Activated CD4-positive, alpha-beta T cell treated with anti-CD3 and anti-CD28 coated beads for 24 hours (primary cell): Measurements from ENCODE around the gene FCHSD2.
"Not testable (repeated sequence)": the region's sequence is repeated elsewhere in the genome, so short reads cannot be mapped to it uniquely, and the experiment has no call there.

Source experiments
- DNase-seq, 2 donors: peaks; one replicate each; pipeline ENCODE4 v3.0.0-alpha.2; 2020; ENCODE audit warnings: low read depth in 2 of 2

FCHSD2 gene

DNA sequence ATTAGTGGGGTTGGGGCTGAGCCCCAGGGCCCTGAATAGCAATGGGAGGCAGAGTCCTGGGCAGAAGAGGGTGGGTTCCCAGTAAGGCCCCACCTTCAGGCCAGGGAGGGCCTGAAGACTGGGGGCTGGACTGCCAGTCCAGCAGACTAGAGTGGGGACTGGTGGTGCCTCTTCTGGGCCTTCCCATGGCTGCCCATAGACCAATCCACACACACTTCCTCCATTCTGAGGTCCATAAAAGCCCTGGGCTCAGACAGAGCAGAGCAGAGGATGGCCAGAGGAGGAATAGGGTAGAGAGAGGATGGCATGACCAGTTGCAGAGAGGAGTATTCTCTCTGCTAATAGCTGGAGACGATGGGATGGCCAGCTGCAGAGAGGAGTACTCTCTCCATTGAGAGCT is 216.0 kb downstream of the FCHSD2 start:
- no peak for DNase-seq

DNA sequence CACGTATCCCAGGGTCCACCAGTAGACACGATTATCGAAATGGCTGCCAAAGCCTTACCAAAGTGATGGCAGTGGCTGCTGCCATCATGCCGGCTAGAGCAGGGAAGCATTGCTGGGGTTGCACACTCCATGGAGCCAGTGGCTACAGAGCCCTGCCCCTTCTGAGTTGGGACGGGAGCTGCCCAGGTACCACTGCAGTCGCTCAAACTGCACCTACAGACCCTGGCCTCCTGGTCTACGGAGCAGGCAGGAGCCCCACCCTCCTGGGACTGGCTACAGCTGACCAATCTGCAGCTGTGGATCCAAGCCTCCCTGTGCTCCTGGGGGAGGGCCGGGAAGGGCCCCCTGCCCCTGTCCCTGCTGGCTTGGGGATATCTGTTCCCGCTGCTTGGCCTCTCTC is 216.5 kb downstream of the FCHSD2 start:
- no peak for DNase-seq

DNA sequence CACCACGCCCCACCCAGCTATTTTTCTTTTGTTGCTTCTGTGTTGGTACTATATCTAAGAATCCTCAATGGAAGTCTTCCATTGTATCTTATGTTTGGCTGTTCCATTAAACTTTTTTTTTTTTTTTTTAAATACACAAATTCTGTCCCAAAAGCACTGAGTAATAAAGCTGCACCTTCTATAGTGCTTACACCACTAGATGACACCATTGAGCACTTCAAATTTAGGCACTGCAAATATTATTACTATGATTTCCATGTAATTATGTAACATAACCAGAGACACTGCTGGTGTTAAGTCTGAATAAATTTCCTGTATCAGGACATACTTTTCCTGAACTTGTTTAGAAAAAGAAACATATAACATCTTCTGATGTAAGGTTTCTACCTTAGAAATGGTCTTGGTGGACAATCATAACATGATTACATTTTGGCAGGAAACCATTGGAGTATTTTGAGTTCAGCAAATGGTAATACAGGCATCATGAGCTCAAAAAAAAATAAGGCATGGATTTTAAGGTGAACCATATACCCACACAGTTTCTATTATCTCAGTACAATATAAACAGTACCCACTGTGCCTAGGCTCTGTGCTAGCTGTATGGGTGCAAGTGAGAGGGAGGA is 217.4 kb downstream of the FCHSD2 start:
- no peak for DNase-seq

- no peak for DNase-seq
Observed at GRCh38 chr11:72921028-72921716, 220.9 kb downstream of the FCHSD2 start.

GRCh38 chr11:72920001-72920400 is 222.1 kb downstream of the FCHSD2 start:
- no peak for DNase-seq

DNA sequence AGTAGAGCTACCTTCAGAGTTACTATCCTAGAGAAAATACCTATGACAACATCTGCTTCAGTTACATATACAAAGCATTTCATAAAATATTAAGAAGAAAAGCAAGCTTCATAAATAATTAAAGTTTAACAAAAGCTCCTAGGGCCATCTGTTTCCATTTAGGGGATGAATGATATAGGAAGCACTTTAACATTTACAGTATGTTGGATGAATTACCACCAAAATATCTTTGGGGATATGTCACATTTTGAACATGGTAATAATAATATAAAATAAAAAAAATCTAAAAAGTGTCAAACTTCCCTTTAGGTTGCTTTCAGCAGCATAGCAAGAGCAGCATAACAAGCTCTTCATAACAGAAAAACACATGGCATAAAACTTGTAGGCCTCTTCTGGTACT is 223.3 kb downstream of the FCHSD2 start:
- no peak for DNase-seq

GRCh38 chr11:72912253-72912652 is 229.9 kb downstream of the FCHSD2 start:
- DNase-seq, result no peak

GRCh38 chr11:72909558-72910388 is 232.3 kb downstream of the FCHSD2 start:
- not testable (repeated sequence) for DNase-seq

DNA sequence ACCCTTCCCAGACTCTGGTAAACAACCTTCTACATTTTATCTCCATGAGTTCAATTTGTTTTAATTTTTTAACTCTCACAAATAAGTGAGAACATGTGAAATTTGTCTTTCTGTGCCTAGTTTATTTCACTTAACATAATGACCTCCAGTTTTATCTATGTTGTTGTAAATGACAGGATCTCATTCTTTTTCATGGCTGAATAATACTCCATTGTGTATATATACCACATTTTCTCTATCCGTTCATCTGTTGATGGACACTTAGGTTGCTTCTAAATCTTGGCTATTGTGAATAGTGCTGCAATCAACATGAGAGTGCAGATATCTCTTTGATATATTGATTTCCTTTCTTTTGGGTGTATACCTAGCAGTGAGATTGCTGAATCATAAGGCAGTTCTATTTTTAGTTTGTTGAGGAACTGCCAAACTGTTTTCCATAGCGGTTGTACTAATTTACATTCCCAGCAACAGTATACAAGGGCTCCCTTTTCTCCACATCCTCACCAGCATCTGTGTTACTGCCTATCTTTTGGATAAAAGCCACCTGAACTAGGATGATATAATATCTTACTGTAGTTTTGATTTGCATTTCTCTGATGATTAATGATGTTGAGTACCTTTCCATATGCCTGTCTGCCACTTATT is 234.0 kb downstream of the FCHSD2 start:
- no peak for DNase-seq

DNA sequence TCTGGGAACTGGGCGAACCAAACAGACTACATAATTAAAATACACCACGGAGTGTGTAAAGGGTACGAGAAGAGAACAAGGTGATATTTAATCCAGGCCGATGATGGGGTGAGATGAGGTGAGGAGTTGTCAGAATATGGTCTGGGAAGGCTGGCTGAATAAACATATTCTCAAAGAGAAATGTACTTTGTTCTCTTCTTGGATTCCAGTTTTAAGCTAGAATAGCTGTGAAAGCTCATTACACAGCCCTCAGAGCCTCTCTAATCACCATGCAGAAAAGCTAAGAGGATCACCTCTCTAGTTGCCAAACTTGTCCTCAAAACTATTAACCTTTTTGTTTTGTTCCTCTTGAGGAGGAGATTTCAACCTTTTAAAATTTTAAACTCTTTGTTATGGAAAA is 238.1 kb downstream of the FCHSD2 start:
- no peak for DNase-seq

- no peak for DNase-seq
Observed at GRCh38 chr11:72901374-72901773, 240.7 kb downstream of the FCHSD2 start.

DNA sequence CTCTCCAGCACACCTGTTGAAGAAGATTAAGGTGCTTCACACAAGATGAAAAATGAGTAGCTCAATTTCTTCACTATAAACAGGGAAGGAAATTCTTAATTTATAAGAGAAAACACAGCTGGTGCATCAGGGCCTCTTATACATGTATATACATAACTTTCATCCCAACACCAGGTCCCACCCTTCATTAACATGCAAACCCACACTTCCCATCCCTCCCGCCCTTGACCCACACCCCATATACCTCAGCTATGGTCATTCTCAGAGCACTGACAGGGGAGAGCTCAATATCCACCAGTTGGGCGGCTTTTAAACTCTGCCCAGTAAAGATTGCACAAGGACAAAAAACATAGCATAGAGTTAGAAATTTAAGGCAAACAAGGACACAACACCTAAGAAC is 242.1 kb downstream of the FCHSD2 start:
- no peak for DNase-seq

DNA sequence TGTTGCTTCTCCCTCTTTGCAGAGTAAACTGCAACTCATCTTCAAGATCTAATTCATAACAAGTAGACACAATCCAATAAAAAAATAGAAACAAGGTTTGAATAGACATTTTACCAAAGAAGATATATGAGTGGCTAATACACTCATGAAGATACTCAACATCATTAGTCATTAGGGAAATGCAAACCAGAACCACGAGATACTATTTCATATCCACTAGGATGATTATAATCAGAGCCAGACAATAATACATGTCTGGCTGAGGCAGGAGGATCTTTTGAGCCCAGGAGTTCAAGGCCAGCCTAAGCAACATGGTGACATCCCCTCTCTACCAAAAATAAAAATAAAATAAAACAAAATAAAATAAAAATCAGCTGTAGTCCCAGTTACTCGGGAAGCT is 242.9 kb downstream of the FCHSD2 start:
- DNase-seq, result no peak

GRCh38 chr11:72897506-72897905 is 244.6 kb downstream of the FCHSD2 start:
- no peak for DNase-seq

GRCh38 chr11:72896431-72896830 is 245.7 kb downstream of the FCHSD2 start:
- no peak for DNase-seq

DNA sequence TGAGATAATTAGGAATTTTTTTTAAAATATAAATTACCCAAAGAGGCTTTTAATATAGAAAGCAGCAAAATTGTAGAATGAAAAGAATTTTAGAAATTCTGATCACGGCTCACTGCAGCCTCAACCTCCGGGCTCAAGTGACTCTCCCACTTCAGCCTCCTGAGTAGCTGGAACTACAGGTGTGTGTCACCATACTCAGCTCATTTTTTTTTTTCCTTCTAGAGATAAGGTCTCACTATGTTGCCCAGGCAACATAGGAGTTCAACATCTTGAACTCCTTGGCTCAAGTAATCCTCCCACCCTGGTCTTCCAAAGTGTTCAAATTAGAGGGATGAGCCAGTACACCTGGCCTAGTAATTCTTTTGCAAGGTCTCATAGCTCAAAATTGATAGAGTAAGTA is 251.2 kb downstream of the FCHSD2 start:
- DNase-seq, result no peak

- DNase-seq, result no peak
Observed at GRCh38 chr11:72886619-72887018, 255.5 kb downstream of the FCHSD2 start.

DNA sequence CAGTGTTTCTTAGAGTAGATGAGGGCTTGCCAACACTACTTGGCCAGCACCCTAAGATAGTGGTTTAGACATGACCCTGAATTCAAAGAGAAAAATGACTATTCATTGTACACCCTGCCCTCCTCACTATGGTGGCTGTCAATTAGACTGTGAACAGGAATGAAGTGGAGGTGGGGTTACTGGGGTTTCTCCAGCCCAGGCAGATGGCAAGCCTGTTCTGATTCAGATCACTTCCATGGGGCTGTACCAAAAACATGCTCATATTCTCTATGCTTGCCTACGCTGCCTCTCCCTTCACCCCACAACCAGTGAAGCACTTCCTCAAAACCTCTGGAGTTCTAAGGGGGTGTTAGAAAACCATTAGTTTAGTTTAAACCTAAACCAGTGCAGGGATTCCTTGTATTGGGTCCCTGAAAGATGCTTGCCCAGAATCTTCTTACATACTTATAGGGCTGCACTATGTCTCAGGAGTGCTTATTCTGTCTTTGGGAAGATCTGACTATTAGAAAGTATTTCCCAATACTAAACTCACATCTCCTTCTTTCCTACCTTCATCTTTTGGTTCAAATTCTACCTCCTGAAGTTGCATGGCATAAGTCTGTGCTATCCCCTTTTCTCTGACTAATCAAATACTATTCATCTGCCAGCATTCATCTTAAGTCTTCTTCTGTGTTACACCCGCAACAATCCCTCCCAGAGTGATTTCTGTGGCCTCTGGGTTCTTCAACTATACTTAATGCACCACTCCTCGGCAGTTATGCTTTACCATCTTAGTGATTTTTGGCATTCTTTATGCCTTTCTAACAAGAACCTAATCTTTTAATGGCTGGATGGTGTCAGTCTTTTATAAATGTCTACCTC is 256.1 kb downstream of the FCHSD2 start:
- DNase-seq, result no peak

DNA sequence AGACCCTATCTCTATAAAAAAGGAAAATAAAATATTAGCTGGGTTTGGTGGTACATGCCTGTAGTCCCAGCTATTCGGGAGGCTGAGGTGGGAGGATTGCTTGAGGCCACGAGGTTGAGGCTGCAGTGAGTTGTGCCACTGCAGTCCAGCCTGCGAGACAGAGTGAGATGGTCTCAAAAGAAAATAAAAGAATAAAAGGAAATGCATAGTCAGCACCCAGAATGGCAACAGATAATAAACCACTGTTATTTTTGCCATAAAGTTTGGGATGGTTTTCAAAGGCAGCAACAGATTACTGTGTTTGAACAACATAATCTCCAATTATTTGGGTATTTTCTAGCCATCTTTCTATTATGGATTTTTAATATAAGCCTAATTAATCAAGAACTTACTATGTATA is 266.0 kb downstream of the FCHSD2 start:
- DNase-seq, result no peak

DNA sequence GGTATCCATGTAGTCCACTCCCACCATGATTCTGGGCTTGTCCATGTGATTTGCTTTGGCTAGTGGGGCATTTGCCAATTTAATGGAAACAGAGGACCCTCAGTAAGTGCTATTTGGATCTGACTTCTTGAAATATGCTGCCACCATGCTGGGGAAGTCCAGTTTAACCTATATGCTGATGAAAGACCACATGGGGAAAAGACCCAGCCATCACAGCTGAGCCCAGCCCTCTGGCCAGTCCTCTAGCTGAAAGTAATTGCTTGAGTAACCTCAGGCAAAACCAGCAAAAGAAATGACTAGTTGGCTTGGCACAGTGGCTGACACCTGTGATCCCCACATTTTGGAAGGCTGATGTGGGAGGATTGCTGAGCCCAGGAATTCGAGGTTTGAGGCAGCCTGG is 266.4 kb downstream of the FCHSD2 start:
- DNase-seq, result no peak

- DNase-seq, result no peak
Observed at GRCh38 chr11:72872012-72872411, 270.1 kb downstream of the FCHSD2 start.
